ENCODE measurements around the gene ARL14EP.
A peak's percentile ranks its signal among the peaks of the same experiment; 100 is the strongest.

ARL14EP gene

DNA sequence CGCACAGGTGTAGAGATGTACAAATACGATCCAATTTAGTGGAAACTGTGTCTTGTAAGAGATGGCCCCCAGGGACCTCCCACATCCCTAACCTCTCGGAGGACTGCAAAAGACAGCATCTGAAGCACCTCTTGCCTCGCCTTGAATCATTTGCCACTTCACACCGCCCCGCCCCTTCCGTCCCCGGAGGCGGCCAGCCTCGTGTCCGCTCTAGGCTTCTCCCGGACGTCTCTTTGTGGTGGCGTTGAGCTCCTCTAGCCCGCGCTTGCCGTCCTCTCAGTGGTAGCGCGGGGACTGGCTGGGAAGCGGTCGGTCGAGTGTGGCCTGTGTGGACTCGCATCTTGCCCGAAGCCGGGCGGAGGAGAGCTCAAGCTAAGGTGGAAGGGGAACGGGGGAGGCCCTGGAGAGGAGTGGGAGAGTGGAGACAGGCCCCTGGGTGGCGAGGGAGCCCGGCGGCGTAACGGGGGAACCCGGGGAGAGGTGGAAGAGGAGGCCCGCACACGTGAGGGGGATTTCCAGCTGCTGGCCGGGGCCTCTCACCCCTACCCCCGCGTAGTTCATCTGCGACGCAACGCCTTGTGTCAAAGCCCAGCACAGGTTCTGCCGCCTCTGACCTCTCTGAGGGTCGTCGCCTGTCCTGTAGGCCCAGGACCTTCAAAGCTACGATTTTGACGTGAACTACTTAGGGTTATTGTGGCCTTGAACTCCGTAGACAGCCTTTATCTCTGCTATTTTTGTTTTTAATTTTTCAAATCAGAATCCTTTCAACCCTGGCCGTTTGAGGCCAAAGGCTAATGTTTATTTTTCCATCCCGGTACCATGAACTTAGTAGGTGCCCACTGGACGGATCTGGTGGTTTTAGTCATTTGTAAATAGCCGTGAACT is at the start of gene ARL14EP:
ARL14EP (plus strand) TSS at position 279 of the 885 bp plus-strand sequence. CDS start 7,845 bp downstream, outside the sequence.
- peak; percentile 71 to 86 (median 80) for DNase-seq

DNA sequence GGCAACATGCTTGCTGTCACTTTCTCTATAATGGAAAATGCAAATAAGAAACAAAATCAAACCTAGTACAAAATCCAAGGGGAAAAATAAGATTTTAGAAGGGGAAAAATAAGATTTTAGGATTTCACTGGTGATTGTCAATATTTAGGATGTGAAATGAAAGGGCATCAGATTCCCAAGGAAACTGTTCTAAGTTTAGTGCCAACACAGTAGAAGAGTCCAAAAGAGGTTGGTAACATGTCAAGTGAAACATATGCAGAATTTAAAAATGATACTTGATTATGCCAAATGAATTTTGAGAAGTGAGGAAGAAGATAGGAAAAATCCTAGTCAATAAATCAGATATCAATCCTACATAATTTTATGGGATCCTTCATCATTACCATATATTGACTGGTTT is 45.7 kb upstream of the ARL14EP start:
- DNase-seq, result no peak

DNA sequence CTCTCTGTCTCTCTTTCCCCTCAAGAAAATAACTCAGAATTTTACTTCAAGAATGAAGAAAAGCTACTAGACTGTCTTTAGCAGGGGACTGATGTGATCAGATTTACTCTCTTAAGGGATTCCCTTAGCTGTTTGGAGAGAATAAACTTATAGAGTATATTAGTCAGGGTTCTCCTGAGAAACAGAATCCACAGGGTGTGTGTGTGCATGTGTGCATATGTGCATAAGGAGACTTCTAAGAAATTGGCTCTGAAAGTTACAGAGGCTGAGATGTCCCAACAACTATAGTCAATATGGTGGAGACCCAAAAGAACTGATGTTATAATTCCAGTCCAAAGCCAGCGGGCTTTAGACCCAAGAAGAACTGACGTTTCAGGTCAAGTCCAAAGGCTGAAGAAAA is 43.1 kb upstream of the ARL14EP start:
- DNase-seq, result no peak

DNA sequence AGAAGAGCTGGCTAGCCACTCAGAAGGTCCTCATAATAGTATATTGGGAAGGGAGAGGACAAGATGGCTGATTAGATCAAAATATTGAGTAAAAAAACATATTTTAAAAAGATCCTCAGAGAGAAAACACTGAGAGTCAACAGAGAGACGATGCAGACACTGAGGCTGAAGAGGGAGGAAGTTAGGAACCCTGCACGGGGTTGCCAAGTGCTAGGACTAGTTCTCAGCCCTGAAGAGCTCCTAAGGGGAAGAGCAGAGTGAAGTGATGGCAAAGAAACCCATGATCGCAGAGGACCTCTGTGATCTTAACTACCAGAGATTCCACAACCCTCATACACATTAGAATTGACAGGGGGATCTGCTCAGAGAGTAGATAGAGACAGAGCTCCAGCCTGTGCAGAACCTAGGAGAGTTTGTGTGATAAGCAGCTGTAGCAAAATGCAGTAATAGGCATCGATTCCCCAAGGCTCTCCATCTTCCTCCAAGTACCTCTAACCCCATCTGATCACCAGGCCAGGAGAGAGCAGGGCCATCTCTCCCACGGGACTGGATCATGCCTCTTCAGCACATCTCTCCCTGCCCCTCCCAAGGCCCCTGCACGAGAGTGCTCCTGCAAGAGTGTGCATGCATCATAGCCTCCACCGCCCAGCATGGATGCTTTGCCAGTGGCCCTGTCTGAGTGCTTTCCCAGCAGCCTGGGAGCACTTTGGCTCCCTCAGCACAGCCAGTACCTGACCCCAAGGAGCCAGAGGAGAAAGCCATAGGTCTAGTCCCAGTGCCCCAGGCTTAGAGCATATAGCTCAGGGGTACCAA is 41.2 kb upstream of the ARL14EP start:
- no peak for DNase-seq

DNA sequence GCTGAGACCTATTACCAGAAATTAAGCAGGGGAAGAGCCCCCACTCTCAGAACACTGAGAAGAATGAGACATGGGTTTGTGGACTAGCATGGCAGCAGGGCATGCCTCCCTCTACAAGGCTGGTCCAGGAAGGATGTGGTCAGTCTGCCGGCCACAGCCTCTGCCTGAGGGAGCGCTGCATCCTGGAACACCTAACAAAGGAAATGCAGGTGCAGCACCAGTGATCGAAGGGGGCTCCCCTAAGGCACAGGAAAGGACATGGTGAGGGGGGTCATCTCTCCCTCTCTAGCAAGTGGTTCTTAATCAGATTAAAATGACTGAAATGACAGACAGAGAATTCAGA is 40.6 kb upstream of the ARL14EP start:
- DNase-seq, result no peak

DNA sequence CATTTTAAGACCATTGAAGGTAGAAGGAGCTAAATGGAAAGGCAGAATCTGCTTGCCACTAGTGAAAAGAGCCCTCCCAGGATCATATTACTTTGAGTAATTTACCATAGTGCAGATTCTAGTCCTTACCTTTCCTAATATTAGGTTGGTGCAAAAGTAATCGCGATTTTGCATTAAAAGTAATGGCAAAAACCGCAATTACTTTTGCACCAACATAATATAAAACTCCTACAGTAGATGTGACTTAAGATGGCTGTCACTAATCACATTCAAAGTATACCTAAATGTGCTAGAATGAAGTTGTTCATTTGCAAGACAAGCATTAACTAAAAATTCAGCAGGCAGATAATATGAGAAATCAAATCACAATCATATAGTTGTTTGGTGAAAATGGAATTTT is 38.1 kb upstream of the ARL14EP start:
- no peak for DNase-seq

DNA sequence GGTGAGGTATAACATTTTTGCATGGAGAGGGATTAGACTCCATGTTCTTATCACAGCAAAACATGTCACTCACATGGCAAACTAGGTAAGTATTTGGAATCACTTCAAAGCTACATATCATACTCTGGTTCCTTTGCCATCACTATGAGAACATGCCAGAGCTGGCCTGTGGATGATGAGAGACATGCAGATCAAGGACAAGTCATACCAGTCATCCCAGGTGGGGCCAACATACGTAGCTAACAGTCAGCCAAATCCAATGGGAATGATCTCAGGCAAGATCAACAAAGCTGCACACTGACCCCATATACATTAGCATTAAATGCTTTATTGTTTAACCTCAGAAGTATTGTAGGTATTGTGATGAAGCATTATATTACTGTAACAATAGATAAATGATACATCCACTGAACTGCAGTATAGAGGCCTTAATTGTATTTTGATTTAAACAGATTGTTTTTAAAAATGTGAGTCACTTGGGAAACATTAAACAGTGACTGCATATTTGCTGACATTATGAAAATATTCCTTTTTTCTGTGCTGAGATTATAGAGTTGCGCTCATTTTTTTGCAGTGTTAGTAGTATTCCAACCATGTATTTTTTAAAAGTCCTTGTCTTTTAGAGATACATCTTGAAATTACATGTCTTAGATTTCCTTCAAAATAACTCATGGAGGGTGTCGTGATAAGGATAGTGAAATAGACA is 37.3 kb upstream of the ARL14EP start:
- no peak for DNase-seq

DNA sequence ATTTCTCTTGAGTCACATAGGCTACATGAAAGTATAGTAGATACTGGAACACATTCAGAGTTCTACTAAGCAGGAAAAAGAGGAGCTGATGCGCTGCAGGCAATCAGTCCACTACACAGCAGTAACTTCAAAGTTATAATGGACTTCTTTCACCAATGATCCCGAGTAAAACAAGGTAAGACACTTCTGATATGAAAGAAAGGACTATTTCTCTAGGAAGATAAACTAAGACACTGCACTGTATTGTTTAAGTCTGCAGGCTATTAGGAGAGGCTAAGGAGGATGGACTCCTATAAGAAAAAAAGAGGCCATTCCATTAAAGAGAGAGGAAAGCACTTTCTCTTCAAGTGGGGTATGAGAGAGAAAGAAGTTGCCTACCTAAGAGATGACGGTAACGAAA is 31.6 kb upstream of the ARL14EP start:
- DNase-seq, result no peak

DNA sequence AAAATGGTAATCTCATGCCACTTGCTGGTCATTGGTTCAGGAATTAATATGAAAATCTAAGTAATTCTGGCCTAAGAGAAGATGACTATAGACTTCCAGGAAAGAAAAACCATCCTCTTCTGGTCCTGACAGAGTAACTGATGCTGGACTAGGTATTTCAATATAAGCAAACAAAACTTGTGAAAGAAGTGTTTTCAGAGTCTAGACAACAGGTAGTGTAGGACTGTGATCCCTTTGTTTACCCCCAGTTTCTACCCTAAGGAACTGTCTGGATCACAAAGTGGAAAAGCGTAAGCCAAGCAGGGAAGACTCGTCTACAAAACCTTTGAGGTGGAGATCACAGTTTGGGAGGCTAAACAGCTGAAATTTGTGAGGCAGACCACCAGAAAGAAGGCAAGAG is 30.4 kb upstream of the ARL14EP start:
- no peak for DNase-seq

DNA sequence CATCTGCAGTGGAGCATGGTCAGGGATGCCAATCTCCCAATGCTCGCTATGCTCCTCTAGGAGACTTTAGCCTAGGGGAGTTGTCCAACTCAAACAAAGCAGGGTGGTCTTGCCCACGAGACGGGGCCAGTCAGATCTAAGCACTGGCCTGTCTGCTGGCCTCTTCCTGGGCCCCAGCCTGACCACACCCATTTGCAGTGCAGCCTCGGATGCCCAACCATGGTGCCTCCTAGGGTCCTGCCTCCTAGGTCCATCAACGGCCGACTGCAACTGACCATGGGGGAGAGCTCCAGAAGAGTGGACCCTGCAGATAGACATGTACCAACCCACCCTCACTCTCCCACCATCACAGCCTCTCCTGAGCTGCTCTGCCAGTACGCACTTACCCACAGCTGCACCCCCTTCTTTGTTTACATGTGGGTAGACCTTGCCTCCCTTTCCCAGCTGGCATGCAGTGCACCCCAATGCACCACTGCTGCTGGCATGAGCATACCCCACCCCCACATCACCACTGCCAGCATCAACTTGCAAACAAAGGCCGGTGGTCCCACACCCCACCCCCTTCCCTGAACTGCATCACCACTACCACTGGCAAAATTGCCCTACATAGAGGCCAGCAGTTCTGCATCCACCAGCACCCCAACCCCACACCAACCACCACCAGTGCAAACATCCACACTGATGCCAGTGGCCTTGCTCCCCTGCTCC is 27.6 kb upstream of the ARL14EP start:
- DNase-seq, result no peak

DNA sequence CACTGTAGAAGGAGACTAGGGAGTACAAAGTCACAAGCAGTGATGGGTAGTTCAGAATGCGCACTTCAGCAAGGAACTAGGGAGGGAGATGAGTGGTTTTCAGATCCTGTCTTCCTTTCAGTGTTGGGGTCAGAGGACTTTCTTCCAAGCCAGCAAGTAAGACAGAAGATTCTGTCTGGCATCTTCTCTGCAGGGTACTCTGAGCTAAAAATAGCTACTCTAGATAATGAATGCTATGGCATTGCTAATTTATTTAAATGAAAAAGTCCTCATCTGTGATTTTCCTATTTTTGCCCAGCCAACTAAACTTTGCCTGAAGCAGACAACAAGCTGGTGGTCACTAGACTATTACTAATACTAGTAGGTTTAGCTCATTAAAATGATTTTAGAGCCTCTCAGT is 18.3 kb upstream of the ARL14EP start:
- DNase-seq, result no peak

DNA sequence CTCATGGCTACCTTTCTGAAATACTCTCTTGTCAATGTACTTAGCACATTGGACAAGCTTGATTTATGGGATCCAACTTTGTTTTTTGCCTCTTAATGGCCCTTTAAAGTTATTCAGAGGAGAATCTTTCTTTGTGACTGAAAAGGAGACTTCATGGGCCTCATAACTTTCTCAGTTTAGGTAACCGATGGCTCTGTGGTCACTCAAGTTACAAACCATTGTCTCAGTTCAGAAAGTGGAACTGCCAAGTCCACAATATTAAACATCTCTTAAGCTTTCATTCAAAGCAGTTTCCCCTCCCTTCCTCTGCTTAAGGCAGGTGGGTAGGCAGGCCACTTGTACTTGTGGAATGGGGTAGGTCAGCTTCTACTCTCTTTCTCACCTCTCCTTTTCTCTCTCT is 12.3 kb upstream of the ARL14EP start:
- no peak for DNase-seq

DNA sequence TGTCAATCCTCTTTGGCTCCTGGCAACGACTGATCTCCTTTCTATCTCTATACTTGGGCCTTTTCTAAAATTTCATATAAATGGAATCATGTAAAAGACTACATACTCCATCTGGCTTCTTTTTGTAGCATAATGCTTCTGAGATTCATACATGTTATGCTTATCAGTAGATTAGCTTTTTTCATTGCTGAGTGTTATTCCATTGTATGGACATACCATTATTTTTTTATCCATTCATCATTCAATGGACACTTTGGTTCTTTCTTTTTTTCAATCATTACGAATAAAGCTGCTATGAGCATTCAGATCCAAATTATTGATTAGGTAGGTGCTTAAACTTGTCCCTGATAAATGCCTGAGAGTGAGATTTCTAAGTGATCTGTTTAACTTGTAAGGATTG is 11.7 kb upstream of the ARL14EP start:
- no peak for DNase-seq

DNA sequence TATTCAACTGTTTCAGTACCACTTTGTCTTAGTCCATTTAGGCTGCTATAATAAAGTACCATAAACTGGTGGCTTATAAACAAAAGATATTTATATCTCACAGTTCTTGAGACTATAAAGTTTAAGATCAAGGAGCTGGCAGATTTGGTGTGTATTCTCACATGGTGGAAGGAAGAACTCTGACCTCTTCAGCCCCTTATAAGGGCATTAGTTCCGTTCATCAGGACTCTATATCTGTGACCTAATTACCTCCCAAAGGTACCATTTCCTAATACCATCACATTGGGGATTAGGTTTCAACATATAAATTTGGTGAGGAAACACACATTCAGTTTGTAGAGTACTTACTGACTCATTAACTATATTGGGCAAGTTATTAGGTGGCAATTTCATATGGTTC is 10.7 kb upstream of the ARL14EP start:
- DNase-seq, result no peak

DNA sequence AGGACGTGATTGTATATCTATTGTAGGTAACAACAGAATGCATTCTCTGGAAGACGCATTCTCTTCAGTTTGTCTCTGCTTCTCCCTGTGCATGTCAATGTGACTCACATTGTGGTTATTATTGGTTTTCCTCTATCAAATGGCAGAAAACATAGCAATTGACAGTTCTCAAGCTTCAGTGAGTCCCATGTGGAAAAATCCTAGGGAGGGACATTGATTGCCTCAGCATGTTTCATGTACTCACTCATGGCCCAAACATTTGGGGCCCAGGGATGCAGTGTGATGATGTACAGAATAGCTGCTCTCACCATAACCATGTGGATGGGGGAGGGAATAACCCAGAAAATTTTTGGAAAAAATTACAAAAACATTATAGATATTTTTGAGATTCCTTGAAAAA is 9.3 kb upstream of the ARL14EP start:
- no peak for DNase-seq

DNA sequence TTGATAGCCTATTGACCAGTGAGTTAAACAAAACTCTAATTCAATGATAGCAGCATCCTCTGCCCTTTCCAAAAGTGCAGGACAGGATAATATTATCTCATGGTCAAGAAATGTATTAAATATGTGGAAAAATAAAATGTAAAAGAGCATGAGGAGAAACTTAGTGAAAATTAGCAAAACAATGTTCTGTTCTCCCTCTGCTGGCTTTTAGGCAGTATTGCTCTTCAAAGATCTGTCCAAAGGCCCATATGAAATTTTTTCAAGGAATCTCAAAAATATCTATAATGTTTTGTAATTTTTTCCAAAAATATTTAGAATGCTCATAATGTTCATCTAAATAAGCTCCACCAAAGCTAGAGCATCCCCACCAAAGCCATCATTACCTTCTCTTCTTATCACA is 8.3 kb upstream of the ARL14EP start:
- DNase-seq, result no peak

DNA sequence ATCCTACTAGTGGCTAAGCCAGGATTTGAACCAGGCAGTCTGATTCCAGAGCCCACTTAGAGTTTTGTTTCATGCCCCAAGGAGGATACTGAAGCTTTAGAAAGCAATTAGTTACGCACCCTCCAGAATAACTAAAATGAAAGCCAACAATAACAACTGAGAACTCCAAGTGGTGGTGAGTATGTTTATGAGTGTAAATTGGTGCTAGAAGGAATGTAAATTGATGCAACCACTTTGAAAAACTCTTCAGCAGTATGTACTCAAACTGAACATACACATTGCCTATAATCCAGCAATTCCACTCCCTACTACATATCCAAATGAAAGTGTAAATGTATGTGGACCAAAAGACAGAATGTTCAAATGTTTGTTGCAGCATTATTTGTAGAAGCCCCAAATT is 6.7 kb upstream of the ARL14EP start:
- no peak for DNase-seq

DNA sequence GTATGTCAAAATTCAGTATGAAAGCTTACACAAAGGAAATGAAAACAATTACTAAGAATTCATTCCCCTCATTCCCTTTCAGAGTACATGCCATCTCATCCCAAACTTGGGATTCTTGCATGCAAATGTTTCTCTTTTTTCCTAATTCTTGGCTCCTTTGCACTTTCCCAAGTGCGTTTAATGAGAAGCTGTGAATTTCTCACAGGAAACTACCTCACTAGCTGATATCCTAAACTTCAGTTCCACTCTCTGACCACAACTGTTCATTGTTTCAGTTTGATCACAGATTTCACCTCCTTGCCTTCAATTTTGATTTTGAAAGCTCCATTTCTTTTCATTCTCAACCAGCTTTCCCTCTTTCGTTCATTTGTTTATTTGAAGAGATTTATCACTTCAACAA is 5.9 kb upstream of the ARL14EP start:
- DNase-seq, result no peak

DNA sequence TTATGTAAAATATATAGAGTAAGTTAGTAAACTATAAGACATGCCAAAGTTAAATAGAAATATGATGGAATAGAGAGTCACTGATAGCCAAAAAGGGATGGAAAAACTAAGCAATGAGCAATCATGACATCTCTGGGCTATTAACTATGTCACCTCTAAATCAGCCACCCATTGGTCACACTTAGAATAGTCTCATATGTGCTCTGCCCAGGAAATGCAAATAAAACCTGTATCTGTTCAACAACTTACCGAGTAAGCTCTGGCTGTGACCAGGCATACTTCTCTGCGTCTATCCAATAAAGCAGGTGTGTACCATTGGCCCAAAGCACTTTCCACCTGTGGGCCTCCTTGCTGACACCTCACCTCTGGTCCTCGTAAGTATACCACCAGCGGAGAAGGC is 1.6 kb upstream of the ARL14EP start:
- DNase-seq, result no peak

DNA sequence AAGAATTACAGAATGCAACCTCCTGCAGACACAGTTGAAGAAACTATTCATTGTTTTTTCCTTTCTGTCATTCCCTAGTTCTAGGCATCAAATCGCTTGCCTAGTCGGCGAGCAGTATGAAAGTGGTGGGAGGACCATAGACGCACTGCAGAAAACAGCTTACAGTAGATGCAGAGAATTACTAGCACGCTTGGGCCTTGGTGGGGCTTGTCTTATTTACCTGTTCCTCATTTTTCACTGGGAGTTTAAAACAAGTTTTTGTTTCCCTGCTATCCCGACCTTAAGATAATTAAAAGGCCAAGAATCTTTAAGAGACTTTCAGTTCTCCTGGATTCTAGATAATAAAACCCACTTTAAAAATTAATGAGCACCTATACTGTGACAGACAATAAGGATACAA is 713 bp upstream of the ARL14EP start:
- DNase-seq, result no peak

DNA sequence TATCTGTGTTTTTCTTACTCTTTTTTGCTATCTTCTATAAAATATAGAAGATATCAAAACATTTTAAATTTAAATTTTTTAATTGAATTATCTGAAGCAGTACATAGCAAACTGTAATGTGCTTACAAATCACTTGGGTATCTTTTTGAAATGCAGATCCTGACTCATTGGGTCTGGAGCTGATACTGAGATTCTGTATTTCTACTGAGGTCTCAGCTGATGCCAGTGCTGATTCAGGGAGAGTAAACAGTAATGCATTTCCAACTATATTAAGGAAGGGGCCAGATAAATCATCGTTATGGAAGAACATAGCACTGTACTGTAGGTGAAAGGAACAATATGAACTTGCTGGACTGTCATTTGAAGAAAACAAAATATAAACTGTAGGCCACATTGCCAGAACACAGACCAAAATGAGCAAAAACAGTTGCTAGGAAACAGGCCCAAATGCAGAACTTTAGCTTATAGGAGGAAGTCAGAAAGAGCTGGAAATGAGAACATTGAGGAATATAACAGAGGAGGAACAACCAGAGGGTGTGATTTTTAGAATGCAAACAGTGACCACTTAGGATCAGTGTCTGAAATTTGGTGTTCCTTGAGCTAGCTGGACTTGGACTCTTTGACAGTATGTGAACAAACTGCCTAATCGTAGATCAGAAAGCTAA is 3.3 kb downstream of the ARL14EP start:
- DNase-seq, result no peak

DNA sequence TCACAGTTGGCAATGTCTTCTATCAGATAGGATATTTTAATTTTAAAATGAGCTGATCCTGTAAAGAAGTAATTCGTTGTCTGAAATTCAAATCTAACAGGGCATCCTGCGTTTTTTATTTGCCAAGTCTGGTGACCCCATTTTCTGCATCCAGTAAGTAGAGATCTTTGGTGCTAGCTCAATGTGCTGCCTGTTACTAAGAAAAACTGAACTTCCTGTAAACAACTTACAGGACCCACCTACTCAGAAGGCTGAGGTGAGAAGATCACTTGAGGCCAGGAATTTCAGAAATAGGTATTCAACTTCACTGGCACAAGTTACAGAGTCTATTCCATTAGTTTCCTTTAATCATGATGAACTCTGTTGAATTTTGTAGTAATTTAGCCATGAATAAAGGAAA is 4.0 kb downstream of the ARL14EP start:
- DNase-seq, result peak in 1 of 6 experiments; percentile 5

All from stimulated activated naive CD4-positive, alpha-beta T cell (primary cell).